ENCODE measurements around the gene SPDYE4.

The SPDYE4 gene

DNA sequence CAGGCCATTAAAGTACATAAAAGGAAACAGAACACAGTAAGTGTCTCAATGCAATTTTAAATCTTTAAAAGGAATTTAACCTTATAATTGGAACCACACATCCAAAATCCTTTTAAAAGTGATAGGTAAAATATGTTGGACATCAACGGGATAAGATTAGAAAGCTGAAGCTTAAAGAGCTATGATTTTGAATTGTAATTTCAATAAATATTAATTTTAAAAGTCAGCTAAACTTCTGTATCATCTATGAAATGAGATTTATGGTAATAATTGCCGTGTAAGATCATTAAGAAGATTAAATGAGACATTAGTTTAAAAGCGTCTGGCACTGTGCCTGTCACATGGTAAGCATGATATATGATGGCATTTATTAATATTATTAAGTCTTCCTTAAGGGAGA, 45.0 kb downstream of the SPDYE4 start:
- no peak for DNase-seq (ENCODE audit: low read depth in 1 of 2, low spot score in 1 of 2)

DNA sequence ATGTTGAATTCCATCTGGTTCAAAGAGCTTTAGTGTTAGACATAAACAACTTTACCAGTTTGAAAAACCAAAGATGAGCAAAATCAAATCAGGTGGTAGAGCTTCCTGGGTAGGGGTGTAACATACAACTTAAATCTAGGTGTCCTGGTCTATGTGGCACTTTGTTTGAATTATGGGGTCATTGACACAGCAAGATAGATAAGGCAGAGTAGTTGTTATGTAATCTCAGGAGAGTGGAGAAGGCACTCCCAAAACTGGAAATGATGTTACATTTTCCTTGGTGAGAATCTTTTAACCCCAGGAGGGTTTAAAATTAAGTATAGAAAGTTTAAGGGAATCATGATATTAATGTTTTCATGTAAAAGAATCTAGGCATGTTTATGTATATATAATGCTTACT, 45.6 kb downstream of the SPDYE4 start:
- DNase-seq (ENCODE audit: low read depth in 1 of 2, low spot score in 1 of 2), result no peak

DNA sequence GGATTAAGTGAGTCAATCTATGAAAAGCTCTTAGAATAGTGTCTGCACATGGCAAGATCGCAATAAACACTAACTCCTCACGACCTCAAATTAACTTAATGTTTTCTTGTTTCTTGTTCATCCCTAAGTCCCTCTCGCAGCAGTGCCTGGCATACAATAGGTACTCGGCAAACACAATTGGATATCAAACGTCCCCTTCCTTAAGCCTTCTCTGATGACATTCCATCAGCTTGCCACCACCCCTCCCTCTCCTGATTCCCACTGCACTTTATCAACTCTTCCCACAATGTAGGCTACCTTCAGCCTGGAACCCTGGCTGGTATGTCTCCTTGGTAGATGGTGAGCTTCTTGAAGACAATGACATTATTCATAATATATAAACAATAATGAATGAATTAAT, 47.1 kb downstream of the SPDYE4 start:
- no peak for DNase-seq (ENCODE audit: low read depth in 1 of 2, low spot score in 1 of 2)

DNA sequence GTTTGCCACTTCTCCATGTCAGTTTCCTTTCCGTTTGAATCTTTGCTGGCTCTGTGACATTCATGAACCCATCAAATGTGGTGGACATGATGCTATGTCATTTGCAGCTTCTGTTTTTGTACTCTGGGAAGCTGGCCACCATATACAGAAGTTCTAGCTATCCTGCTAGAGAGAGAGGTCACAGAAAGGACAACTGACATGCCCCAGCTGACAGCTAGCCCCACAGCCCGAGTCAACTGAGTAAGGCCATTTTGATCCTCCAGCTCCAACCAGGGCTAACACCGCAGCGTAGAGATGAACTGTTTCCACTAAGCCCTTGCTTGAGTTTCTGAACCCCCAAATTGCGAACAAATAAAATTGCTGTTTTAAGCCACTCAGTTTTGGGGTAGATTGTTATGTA, 47.5 kb downstream of the SPDYE4 start:
- no peak for DNase-seq (ENCODE audit: low read depth in 1 of 2, low spot score in 1 of 2)

DNA sequence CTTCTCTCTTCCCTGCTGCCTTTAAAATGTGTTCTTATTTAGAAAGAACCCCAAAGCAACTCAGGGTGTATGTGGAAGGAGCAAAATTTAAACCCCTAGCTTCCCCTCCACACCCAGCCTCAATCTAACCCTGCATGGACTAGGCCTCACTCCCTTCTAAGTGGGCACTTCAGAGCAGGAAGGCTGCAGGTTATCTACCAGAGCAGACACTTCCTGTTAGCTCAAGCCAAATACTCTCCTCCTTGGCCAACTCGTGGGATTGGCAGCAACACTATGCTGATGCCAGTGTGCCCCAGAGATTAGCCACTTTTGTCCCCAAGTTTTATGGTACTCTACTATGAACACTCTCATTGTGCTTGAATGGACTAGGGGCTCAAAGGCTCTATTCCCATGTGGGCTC, 49.3 kb downstream of the SPDYE4 start:
- DNase-seq (ENCODE audit: low read depth in 1 of 2, low spot score in 1 of 2), result no peak

DNA sequence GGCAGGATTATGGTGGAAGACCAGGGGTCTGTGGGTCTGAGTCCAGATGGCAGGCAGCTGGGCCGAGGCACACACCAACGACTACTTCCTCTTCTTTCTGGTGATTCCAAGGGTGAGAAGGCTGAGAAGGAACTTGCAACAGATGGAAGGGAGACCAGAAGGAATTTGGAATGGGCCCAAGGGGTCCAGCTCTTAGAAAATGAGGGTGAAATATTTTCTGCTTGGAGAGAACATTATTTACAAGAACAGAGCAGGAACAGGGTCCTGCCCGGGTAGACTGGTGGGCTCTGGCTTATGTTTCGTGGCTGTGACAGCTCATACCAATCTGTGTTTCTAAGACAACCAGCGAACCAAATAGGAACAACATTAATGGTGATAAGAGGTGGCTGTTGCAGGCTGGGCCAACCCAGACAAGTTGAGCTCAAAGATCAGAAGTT, 50.3 kb downstream of the SPDYE4 start:
- DNase-seq (ENCODE audit: low read depth in 1 of 2, low spot score in 1 of 2), result no peak

DNA sequence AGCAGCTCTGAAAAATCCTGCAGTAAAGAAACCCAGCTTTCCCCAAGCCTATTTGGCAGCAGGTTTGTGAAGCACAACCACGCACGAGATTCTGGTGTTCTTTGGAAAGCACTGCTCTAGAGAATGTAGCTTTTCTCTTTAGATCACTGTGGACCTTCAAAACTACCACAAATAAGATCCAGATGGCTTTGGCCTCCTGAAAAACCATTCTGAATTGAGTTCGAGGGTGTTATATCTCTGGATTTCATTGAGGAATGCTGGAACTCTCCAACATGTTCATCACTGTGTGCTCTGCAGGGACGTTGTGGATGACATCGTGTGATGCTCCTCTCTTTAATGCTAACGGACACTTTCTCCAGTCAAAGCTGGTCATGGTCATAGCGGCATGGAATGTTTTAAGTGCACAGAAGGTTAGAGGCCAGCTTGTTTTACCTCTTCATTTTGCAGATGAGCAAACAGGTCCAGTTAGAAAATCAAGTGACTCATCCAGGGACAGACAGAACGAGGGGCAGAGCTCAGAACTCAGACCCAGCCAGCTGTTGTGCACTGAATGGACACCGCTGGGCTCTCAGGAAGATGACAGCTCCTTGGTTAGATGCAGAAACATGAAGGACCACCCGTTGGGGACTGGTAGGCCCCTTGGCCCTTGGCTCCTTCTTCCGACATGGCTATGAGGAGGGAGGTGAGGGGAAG, 50.9 kb downstream of the SPDYE4 start:
- DNase-seq (ENCODE audit: low read depth in 1 of 2, low spot score in 1 of 2), result no peak

DNA sequence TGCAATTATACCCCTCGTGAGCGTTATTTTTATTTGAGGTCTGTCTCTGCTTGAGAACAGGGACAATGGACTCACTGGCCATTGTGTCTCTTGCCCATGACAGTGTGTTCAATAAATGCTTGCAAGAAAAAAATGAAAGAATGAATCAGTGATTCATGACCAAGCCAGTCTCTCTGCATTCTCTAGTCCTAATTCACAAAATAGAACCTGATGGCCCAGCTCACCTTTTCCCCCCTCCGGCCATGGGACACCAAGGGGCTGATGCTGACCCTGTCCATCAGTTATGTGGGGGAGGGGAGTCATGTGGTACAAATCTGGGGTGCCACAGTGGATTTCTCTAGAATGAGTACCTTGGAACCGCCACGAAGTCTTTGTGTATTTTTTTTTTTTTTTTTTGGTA, 51.9 kb downstream of the SPDYE4 start:
- no peak for DNase-seq (ENCODE audit: low read depth in 1 of 2, low spot score in 1 of 2)

DNA sequence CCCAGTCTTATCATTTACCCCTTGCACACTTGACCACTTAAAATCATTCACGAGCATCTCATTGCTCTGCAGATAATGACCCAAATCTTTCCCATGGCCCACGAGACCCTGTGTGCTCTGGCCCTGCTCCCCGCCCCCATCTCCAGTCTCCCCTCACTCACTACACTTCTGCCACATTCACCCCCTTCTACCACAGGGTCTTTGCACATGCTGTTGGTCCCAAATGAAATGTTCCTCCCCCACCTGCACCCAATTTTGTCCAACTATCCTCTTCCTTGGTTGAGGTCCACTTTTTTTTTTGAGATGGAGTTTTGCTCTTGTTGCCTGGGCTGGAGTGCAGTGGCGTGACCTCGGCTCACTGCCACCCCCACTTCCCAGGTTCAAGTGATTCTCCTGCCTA, 52.9 kb downstream of the SPDYE4 start:
- DNase-seq (ENCODE audit: low read depth in 1 of 2, low spot score in 1 of 2), result no peak

DNA sequence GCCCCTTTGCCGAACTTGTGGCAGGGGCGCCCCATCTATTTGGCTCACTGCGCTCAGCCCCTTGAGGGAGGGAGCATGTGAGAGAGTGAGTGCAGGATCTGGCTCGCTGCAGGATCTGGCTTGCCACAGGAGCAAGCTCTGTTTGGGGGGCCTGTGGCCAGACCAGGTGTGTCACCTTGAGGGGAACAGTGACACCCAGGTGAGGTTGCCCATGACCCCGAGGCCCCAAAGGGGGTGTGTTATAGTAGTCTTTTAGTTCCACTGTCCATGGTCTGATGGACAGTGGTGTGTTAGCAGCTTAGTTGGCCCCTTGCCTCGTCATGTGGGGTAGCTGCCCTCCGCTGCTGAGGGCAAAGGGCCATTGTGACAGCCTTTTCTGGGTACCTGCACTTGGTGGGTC, 55.3 kb downstream of the SPDYE4 start:
- DNase-seq (ENCODE audit: low read depth in 1 of 2, low spot score in 1 of 2), result no peak

DNA sequence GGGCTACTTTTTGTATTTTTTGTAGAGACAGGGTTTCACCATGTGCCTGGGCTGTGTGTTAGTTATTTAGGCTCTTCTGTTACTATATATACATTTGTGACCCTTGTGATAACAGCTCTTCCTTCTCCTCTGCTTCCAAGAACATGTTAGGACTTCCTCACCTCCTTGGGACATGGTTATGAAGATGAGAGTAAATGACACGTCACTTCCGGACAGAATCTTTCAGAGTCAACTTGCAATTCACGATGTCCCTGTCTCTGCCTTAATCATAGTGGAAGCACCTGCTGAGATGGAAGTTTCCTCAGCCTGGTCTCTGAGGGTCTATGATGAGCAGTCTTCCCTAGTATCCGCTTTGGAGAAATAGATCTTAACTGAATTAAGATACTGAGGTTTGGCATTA, 56.6 kb downstream of the SPDYE4 start:
- DNase-seq (ENCODE audit: low read depth in 1 of 2, low spot score in 1 of 2), result no peak

DNA sequence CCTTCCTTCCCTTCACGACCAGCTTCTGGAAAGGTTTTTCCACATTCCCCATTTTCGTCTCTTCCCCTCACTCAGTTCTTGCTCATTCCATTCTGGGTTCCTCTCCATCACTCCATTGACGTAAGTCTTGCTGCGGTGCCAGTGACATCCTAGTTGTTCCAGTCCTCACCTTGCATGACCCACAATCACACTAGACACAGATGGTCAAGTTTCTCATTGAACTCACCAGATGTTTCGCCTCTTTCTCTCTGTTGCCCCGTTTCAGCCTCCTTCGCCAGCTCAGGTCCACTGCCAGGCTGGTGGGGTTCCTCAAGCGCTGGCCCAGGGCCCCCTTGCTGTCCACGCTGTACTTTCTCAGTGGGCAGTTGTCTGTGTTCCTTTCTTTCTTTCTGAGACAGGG, 57.1 kb downstream of the SPDYE4 start:
- DNase-seq (ENCODE audit: low read depth in 1 of 2, low spot score in 1 of 2), result no peak

All from activated T-helper 1 cell treated with anti-CD3 and anti-CD28 coated beads, Interleukin-2, amount 50 U/mL, for 16 hours (primary cell).